GM19438 (cell line): ENCODE measurements around the gene PRICKLE1.

Source experiments
- ATAC-seq: cut with Tn5 transposase; IDR thresholded peaks from one replicate; pipeline ENCODE4 v1.9.1; 2021; ENCODE audit warnings: low read depth; ENCODE audit not compliant: unreplicated experiment

PRICKLE1 gene

DNA sequence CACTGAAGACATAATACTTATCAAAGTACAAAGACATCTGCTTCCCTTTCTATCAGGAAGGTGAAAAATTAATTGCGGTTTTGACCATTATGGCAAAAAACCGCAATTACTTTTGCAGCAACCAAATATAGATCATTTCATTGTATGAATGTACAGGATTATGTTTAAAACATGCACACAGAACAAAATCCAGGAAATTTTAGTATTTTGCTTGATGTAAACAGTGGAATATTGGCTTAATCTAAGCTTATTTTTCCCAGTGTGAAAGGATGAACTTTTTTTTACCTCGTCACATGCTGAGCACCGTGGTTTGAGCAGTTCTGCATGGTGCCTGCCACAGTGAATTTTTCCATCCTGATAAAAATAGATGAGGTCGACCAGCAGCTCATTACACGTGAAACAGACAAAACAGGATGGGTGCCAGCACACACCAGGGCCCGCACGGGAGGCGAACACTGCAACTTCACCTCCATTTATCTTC is 121.2 kb downstream of the PRICKLE1 start:
- no peak for ATAC-seq

DNA sequence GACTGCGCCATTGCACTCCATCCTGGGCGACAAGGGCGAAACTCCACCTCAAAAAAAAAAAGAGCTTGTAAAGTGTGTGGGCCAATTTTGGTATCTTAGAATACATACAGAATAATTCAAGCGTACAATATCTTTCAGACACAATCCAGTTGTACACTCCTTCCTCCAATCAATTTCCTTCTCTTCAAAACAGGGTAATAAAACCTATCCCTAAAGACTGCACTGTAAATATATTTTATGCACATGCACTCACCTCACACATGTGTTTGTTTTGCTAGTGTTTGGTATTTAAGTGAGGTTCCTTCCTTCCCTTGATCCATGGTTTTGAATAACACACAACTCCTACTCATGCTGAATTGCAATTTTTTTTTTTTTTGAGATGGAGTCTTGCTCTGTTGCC is 125.9 kb downstream of the PRICKLE1 start:
- ATAC-seq, result no peak

DNA sequence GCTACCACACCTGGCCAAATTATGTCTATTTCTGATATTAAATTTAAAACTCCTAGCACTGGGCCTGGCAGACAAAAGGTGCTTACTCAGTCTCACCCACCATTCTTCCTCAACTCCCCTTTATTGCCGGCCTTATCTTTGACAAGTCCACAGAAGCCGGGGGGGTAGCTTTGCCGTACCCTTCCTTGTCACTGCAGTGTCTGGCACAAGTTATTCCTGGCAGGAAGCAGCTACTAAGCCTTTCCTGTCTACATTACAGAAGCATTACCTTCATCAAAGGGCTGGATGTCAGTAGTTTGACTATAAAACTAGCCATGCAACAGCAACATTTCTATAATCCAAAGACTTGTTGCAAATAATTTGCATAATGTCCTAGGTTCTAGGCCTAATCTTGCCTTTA is 127.1 kb downstream of the PRICKLE1 start:
- no peak for ATAC-seq

DNA sequence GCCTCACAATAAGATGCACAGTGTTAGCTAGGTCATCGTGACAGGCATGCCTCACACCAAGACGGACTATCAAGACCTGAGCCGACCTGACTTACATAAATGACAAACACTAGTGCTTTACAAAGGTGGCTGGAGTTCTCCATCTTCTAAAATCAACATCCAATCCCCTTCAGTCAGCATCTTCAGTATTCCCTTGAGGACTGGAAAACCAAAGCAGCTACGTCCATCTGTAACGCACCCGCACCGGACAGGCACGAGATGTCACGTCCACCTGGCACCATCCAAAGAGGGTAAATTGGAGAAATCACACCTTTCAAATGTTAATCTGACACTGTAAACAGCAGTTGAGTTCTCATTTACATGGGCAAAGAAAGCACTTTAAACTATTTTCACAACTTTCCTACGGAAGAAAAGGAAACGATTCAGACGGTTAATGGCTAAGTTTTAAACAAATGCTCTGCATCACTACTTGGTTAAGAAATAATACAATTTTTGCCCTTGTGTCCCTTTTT is 130.2 kb downstream of the PRICKLE1 start:
- ATAC-seq, result no peak

DNA sequence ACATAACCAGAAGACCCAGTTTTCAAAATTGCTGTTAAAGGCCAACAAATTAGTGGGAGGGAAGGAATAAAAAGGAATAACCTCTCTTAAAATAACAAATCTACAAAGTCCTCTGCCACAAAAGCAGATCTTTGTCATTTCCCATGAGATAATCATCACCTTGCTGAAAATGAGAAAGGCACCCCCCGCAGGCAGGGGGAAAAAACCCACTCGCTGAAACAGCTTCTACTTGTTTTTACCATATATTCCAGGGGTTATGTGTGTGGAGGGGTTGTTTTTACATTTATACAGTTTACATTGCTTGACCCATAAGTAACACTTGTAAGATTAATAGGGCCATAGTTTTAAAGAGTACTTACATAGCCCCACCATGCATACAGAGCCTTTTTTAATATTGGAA is 131.0 kb downstream of the PRICKLE1 start:
- no peak for ATAC-seq

DNA sequence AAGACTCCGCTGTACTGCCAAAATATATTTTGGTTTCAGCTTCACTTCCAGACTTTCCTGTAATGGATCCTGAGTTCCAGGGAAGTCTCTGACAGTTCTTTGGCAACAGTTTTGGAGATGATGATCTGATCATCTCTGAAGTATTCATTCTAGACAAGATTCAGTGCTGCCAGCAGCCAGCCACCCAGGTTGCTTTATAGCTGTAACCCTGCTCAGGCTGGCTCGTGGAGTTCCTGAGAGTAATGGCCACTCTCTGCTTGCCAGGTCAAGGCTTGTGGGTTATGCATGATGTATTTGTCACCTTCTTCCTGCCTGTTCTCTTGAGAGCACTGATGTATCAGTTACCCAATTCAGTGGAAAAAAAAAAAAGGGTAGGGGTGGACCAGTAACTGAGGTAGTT is 139.3 kb downstream of the PRICKLE1 start:
- no peak for ATAC-seq

DNA sequence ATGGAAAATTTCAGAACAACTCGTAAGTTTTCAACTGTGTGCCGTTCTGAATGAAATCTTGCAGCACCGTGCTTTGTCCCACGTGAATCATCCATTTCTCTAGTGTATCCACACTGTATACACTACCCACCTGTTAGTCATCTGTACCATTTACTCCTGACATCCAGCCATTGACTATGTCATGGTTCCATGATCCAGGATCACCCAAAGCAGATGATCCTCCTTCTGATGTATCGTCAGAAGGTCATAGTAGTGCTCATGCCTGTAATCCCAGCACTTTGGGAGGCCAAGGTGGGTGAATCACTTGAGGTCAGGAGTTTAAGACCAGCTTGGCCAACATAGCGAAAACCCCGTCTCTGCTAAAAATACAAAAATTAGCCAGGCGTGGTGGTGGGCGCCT is 140.7 kb downstream of the PRICKLE1 start:
- ATAC-seq, result no peak

DNA sequence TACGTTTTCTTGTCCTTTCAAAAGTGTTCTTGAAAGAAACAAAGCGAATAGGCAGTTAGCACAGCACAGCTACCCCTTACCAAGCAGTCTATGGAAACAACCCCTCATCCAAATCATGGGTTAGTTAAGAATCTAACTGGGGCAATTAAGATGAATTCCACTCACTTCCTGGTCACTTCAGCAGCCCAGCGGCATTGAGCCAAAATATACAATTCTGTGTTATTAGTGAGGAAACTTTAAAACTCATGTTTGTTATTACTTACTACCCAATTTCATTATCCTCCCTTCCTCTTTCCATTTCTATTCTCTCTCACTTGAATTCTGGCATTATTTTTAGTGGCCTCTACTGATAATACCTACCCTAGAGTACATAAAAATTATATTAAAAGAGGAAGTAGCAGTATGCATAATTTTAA is 142.2 kb downstream of the PRICKLE1 start:
- ATAC-seq, result no peak

DNA sequence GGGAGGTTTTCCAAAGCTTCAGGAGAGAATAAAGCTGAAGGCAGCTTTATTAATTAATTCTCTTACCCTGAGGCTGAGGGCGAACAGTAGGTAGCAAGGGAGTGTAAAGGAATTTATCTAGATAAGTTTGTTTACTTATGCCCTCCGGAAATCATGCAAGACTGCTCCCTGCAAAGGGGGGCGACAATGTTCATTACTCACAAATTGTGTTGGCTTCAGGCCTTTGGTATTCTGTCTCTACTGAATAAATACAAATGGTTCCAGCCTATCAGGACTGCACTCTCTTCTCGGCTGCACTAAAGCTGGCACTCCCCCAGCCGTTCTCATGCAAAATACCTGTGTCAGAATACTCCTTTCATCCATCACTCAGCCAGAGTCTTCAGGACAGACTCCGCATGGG is 142.8 kb downstream of the PRICKLE1 start:
- no peak for ATAC-seq

DNA sequence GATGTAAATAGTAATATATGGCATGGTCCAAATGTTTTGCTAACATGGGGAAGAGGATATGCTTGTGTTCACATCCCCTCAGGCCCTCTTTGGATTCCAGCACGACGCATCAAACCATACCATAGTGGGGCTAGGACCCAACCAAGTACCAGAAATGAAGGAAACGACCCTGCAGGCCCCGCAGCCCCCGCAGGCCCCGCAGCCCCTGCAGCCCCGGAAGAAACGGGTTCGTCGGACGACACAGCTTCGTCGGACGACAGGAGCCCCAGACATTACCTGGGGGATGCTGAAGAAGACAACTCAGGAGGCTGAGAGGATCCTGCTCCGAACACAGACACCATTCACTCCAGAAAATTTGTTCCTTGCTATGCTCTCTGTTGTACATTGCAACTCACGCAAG is 143.7 kb downstream of the PRICKLE1 start:
- ATAC-seq, result no peak

DNA sequence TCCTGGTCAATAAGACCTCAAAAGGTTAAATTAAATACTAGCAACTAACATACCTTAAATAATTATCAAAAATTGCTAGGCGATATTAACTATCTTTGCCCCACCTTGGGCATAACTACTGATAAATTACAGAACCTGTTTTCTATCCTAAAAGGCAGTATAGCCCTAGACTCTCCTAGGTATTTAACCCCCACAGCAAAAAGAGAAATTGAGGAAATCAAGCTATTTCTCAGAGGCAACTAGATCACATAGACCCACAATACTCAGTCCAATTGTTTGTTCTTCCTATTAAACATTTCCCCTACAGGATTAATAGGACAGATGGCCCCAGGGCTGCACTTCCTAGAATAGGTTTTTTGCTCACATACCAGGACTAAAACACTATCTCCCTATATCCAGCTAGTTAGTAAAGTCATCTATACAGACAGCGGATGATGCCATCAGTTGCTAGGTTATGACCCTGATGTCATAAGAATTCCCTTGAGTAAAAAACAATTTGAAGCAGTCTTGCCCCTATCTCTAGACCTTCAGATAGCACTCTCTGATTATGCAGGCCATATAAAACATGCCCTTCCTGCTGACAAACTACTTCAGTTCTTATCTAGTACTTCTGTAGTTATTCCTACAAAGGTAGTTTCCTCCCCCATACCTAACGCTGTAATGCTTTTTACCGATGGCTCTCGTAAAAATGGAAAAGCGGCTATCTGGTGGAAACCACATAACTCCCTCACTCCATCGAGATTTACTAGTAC is 145.2 kb downstream of the PRICKLE1 start:
- ATAC-seq, result no peak

DNA sequence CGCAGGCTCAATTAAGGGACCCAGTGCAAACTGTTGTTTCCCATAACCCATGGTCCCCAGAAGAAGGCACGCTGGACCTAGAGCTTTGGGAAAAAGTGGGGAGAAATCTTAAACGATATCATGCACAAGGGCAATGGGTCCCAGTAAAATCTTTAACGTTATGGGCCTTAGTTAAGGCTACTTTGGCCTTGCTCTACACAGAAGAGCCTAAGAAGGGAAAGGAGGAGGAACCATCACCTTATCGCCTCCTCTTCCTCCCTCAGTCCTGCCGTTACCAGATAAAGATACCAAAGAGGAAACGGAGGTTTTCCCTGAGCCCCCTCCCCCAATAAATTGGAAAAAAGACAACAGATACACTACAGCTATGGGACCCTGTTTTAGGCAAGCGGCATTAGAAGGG is 146.7 kb downstream of the PRICKLE1 start:
- no peak for ATAC-seq

DNA sequence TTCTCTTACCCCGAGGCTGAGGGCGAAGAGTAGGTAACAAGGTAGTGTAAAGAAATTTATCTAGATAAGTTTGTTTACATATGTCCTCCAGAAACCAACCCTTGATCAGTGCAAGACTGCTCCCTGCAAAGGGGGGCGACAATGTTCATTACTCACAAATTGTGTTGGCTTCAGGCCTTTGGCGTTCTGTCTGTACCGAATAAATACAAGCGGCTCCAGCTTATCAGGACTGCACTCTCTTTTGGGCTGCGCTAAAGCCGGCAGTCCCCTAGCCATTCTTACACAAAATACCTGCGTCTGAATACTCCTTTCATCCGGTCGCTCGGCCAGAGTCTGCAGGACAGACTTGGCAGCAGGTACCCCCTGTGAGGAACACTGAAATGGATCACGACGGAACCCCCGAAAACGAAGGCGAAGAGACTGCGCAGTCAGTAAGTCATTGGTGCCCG is 147.2 kb downstream of the PRICKLE1 start:
- no peak for ATAC-seq

DNA sequence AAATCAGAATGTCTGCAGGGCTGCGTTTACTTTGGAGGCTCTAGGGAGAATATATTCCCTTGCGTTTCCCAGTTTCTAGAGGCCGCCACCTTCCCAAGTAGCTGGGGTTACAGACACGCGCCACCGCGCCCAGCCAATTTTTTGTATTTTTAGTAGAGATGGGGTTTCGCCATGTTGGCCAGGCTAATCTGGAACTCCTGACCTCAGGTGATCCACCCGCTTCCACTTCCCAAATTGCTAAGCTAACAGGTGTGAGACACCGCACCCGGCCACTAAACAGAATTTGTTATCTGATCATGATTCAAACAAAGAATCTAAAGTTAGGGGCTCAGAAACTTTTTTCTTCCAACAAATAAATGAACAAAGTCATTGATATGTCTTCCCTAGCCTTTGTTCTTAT is 148.9 kb downstream of the PRICKLE1 start:
- ATAC-seq, result no peak

DNA sequence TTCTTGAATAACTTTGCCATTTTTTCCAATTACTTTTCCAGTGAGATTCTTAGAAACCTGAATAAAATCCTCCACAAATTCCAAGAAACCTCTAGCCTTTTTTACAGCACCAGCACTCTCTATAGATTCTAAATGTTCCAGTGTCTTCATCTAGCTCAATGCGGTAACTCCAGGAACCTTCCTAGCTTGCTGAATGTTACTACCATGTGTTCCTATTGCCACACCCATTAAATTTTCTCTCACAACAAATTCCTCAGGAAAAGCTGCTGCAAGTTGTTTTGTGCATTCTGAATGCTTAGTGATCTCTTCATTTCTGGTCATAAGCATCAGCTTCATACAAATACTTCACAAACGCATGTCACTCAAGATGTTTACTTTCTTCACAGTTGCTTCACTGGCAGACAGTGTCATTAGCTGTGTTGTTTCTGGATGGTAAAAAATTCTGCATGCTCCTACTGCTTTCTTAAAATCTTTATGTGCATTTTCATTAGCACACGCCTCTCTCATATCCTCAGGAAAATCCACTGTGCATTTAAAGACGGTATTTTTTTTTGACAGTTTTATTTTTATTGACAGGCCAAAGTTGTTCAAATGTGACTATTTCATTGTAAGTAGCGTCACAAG is 156.9 kb downstream of the PRICKLE1 start:
- ATAC-seq, result no peak

DNA sequence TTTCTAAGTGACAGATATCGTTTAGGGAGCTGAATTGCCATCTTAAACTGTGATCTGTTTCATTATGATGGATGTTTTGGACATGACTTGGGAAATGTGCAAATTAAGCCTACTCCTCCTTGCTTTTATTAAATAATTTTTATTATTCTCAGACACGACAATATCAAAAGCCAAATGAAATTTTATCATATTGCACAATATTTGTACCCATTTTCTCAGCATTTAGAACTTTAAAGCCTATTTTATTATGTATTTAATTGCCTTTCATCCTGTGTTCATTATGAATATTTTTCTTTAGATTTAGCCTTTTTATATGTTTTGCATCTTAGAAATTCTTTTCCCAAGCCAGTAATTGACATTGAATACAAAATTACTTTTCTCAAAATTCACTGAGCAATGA is 160.7 kb downstream of the PRICKLE1 start:
- ATAC-seq, result no peak

DNA sequence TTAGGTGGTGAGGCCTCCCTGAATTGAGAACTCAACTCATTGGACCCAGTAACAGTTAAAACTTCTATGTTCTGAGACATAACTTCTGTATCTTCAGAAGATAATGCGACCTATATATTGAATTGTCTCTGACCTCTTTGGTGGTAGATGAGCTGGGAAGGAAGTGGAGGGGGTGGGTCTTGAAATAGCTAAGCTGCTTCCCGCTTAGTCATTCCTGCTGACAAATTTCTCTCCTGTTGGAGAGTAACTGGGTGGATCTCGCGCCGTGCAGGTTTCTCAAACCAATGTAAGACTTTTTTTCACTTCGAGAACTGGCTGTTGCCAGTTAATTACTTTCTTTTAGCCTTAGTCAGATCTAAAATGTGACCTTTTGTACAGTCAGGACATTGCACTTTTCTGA is 162.8 kb downstream of the PRICKLE1 start:
- ATAC-seq, result no peak

DNA sequence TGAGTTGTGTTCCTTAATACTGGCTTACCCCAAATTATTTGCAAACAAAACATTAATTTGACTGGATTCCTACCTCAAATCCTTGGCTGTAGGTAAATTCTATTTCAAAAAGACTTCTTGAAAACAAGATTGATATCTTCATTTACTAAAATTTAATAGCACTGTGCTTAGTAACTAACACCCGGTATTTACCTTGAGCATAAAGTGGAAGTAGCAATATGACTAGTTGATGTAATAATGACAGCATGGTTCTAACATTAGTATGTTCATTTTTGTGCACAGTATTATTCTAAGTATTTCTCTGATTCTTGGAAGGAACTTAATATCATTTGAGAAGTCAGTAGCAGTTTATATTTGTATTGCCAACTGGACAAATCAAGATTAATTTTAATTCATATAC is 166.8 kb downstream of the PRICKLE1 start:
- ATAC-seq, result no peak

DNA sequence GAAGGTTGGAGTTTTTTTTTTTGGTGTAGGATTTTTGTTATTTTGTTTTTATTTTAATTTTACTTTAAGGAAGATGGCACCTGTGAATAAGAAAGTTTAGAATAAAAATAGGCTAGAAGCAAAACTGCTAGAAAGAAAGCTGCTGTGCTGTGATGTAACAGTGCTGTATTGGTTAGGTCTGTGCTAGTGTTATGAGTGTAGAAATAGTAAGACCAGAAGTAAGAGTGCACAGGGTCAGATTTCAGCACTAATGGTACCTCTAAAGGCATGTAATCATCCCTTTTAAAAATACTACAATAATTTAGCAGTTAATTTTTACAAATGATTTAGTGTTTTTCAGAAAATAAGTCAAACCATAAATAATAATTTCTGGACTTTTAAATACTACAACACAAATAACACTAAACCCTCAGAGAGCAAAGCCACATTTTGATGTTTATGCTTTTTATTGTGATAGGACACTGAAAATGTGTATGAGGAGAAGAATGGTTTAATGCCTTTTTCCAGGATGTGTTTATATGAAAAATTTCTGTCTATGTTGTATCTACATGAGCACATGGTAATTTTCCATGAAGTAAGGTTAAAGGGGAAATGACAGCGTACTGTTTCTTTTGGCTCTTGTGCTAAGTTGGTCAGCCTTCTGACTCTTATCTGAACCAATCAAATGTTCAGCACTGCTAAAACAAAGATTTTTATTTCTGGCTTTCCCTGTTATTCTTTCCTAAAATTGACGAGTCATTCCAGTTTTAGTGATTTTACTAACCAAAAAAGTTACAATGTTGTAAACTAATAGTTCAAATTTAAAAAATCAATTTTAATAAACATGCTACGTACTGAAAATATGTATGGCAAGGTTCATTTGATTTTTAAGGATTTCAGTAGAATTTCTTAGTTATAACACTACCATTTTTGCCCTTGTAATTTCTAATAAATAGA is 167.4 kb downstream of the PRICKLE1 start:
- no peak for ATAC-seq

DNA sequence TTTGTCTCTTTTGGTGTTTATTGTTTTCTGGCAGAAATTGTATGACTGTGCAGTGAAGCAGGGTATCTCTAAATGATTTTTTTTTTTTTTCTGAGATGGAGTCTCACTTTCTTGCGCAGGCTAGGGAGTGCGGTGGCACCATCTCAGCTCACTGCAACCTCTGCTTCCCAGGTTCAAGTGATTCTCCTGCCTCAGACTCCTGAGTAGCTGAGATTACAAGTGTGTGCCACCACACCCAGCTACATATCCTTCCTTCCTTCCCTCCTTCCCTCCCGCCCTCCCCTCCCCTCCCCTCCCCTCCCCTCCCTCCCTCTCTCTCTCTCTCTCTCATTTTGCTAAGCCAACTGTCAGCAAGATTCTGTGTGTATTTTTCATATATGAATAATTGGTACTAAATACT is 169.2 kb downstream of the PRICKLE1 start:
- ATAC-seq, result no peak

DNA sequence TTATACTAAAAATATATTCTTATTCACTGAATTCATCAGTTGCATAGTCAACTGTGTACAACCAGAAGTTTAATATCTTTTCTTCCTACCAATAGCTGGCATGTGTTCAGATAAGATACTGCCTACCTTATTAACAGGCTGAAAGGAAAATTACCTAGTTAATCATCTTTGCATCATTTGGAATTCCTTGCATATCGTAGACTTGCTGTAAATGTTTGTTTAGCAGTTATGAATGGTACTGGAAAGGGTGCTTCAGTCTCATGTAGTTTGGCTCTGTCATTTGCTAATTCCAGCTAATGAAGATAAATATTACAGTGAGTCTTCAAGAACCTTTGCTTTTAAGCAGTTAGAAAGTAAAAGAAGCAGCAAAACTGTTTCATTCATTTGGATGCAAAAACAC is 179.2 kb downstream of the PRICKLE1 start:
- ATAC-seq, result no peak
